ENCODE measurements around the gene SLC22A16. TPM values are rescaled to one million over a fixed set of nuclear protein-coding genes. Genes with fewer than 3 reads are reported as not detected.

SLC22A16 gene
- total RNA-seq, 1 experiment from 2014 or later = not detected

GRCh38 chr6:110474500-110474899, 1.9 kb downstream of the SLC22A16 start:
- Histone ChIP-seq H3K79me2 (ENCODE audit: low read length) (no peaks in the 10 kb centered on the region), H3K27ac (ENCODE audit: low read length) (no peak overlapping the region), H3K36me3 (ENCODE audit: low read depth, low read length) (no peaks in the 10 kb centered on the region), H2AFZ (ENCODE audit: low read length) (no peak overlapping the region), H4K20me1 (ENCODE audit: low read length) (no peaks in the 10 kb centered on the region), H3K4me3 (ENCODE audit: low read length) (no peak overlapping the region), H3K4me2 (ENCODE audit: low read length) (no peak overlapping the region), H3K4me1 (ENCODE audit: insufficient read depth, low read length) (no peaks in the 10 kb centered on the region), H3K9me3 (ENCODE audit: low read length) (no peaks in the 10 kb centered on the region), H3F3A (ENCODE audit: low read length, unreplicated experiment) (no peaks in the 10 kb centered on the region), H3K9ac (ENCODE audit: low read length) (no peak overlapping the region), H3K9me2 (replicated peaks; ENCODE audit: low read length) (no peaks in the 10 kb centered on the region), H3K27me3 (ENCODE audit: low read length) (no peaks in the 10 kb centered on the region)
- ChIA-PET POLR2A (ENCODE audit: unreplicated experiment) (no interaction called here), CTCF (no interaction called here)
- no TSS peak for BruUV-seq (replicated peaks)
- TF ChIP-seq EZH2phosphoT487 (IDR thresholded peaks at IDR 0.05; ENCODE audit: borderline replicate concordance, low read length) (no peak), CTCF (conservative IDR thresholded peaks at IDR 0.05; ENCODE audit: low read depth, low read length) (no peak), EZH2 (IDR thresholded peaks at IDR 0.05; ENCODE audit: low read length, unreplicated experiment) (no peak)
- intact Hi-C loops (cut with micrococcal nuclease) = no loop called here
- DNase-seq = no peak
- ATAC-seq = no peak

GRCh38 chr6:110472739-110473138, 3.7 kb downstream of the SLC22A16 start:
- no peak for TF ChIP-seq EZH2 (IDR thresholded peaks at IDR 0.05; ENCODE audit: low read length, unreplicated experiment)
- no peak for TF ChIP-seq CTCF (conservative IDR thresholded peaks at IDR 0.05; ENCODE audit: low read depth, low read length)
- TF ChIP-seq EZH2phosphoT487 (IDR thresholded peaks at IDR 0.05; ENCODE audit: borderline replicate concordance, low read length) = no peak
- no peaks in the 10 kb centered on the region for H3K36me3 ChIP-seq (ENCODE audit: low read depth, low read length)
- no peaks in the 10 kb centered on the region for H3K27me3 ChIP-seq (ENCODE audit: low read length)
- no peaks in the 10 kb centered on the region for H3K79me2 ChIP-seq (ENCODE audit: low read length)
- H3K4me3 ChIP-seq (ENCODE audit: low read length) = no peak overlapping the region
- no peaks in the 10 kb centered on the region for H3K9me3 ChIP-seq (ENCODE audit: low read length)
- ChIA-PET CTCF (no interaction called here), POLR2A (ENCODE audit: unreplicated experiment) (no interaction called here)
- DNase-seq (no peak), ATAC-seq (no peak)
- no peaks in the 10 kb centered on the region for H3F3A ChIP-seq (ENCODE audit: low read length, unreplicated experiment)
- intact Hi-C loops (cut with micrococcal nuclease) = no loop called here
- H3K4me1 ChIP-seq (ENCODE audit: insufficient read depth, low read length) = no peaks in the 10 kb centered on the region
- H3K27ac ChIP-seq (ENCODE audit: low read length) = no peak overlapping the region
- BruUV-seq (replicated peaks) = no TSS peak
- no peak overlapping the region for H3K4me2 ChIP-seq (ENCODE audit: low read length)
- H3K9ac ChIP-seq (ENCODE audit: low read length) = no peak overlapping the region
- H3K9me2 ChIP-seq (replicated peaks; ENCODE audit: low read length) = no peaks in the 10 kb centered on the region
- H4K20me1 ChIP-seq (ENCODE audit: low read length) = no peaks in the 10 kb centered on the region
- H2AFZ ChIP-seq (ENCODE audit: low read length) = no peak overlapping the region

- POLR2A ChIA-PET (ENCODE audit: unreplicated experiment) = no interaction called here
- H3K79me2 ChIP-seq (ENCODE audit: low read length) = no peaks in the 10 kb centered on the region
Observed at GRCh38 chr6:110471726-110472365, 4.6 kb downstream of the SLC22A16 start.

More at GRCh38 chr6:110471726-110472365, 4.6 kb downstream of the SLC22A16 start:
- Histone ChIP-seq H3K9me2 (replicated peaks; ENCODE audit: low read length) (no peaks in the 10 kb centered on the region), H3K9me3 (ENCODE audit: low read length) (no peaks in the 10 kb centered on the region), H3K27me3 (ENCODE audit: low read length) (no peaks in the 10 kb centered on the region), H3F3A (ENCODE audit: low read length, unreplicated experiment) (no peaks in the 10 kb centered on the region), H3K4me3 (ENCODE audit: low read length) (no peak overlapping the region), H3K4me2 (ENCODE audit: low read length) (no peak overlapping the region), H3K27ac (ENCODE audit: low read length) (no peak overlapping the region), H2AFZ (ENCODE audit: low read length) (no peak overlapping the region), H3K36me3 (ENCODE audit: low read depth, low read length) (no peaks in the 10 kb centered on the region), H3K4me1 (ENCODE audit: insufficient read depth, low read length) (no peaks in the 10 kb centered on the region), H3K9ac (ENCODE audit: low read length) (no peak overlapping the region), H4K20me1 (ENCODE audit: low read length) (no peaks in the 10 kb centered on the region)
- no peak for TF ChIP-seq CTCF (conservative IDR thresholded peaks at IDR 0.05; ENCODE audit: low read depth, low read length)
- CTCF ChIA-PET = no interaction called here
- DNase-seq (no peak), ATAC-seq (no peak)
- BruUV-seq (replicated peaks) = no TSS peak
- intact Hi-C loops (cut with micrococcal nuclease) = no loop called here

All from PC-3 (cell line).